SK-N-SH (cell line): ENCODE results near the gene HIGD1B. TPM values are rescaled to one million over a fixed set of nuclear protein-coding genes. Genes with fewer than 3 reads are reported as not detected.

Source experiments
- CTCF ChIA-PET: fragments of 300-600, 350-600 bp; formaldehyde crosslinking; extraction: SDS; loops from one replicate; lab custom pipeline; 2021; lab: Yijun Ruan, JAX
- POLR2A ChIA-PET: fragments of 350-600 bp; sonication (Branson Sonifier 250); formaldehyde crosslinking; extraction: SDS; loops from one replicate; lab custom pipeline; 2020; ENCODE audit warnings: antibody characterized with exemption, inconsistent platforms; lab: Yijun Ruan, JAX
- DNase-seq: peaks from one replicate; pipeline ENCODE4 v3.0.0; 2012
- H2AFZ ChIP-seq: fragments of 200-600 bp; sonication (generic); 2 replicates; pipeline ENCODE4 v1.8.1; 2016; ENCODE audit warnings: antibody characterized with exemption, mild to moderate bottlenecking, low read depth
- H3F3A ChIP-seq: fragments of 200-600 bp; sonication (generic); replicated peaks from 2 replicates; pipeline ENCODE3; 2016; ENCODE audit warnings: antibody characterized with exemption, mild to moderate bottlenecking; ENCODE audit not compliant: insufficient read depth
- H3K27ac ChIP-seq, 2 experiments: fragments of 200-500 bp in 1 of 2; fragments of 200-600 bp in 1 of 2; sonication (Bioruptor generic) in 1 of 2; sonication (generic), shearing (Covaris generic) in 1 of 2; 2 replicates each; pipeline versions ENCODE4 v1.5.1 to v1.6.1; 2014 to 2016; ENCODE audit warnings: low read depth in 2 of 2, inconsistent platforms in 1 of 2, low read length in 1 of 2, mild to moderate bottlenecking in 1 of 2, mixed read lengths in 1 of 2
- H3K27me3 ChIP-seq: fragments of 200-600 bp; sonication (generic), shearing (Covaris generic); 2 replicates; pipeline ENCODE4 v1.6.1; 2016; ENCODE audit warnings: mixed run types; ENCODE audit not compliant: insufficient read depth
- H3K36me3 ChIP-seq, 2 experiments: fragments of 200-500 bp in 1 of 2; fragments of 200-600 bp in 1 of 2; sonication (Bioruptor generic) in 1 of 2; sonication (generic) in 1 of 2; replicated peaks in 1 of 2; 2 replicates each; pipeline versions ENCODE3 to v1.5.1; 2014 to 2016; ENCODE audit warnings: low read length in 1 of 2, mild to moderate bottlenecking in 1 of 2; ENCODE audit not compliant: insufficient read depth in 2 of 2, control insufficient read depth in 1 of 2
- H3K4me1 ChIP-seq, 2 experiments: fragments of 200-500 bp in 1 of 2; fragments of 200-600 bp in 1 of 2; sonication (Bioruptor generic) in 1 of 2; sonication (generic), shearing (Covaris generic) in 1 of 2; 2 replicates each; pipeline versions ENCODE4 v1.5.1 to v1.6.1; 2014 to 2016; ENCODE audit warnings: low read depth in 1 of 2, low read length in 1 of 2, mixed run types in 1 of 2; ENCODE audit not compliant: insufficient read depth in 2 of 2, control insufficient read depth in 1 of 2
- H3K4me2 ChIP-seq: fragments of 200-600 bp; sonication (generic), shearing (Covaris generic); 2 replicates; pipeline ENCODE4 v1.6.1; 2017; ENCODE audit warnings: mixed run types
- H3K4me3 ChIP-seq, 2 experiments: fragments of 200-500 bp in 1 of 2; fragments of 200-600 bp in 1 of 2; sonication (Bioruptor generic) in 1 of 2; sonication (generic), shearing (Covaris generic) in 1 of 2; 2 replicates each; pipeline versions ENCODE4 v1.5.1 to v1.8.1; 2014 to 2016; ENCODE audit warnings: low read depth in 2 of 2, inconsistent platforms in 1 of 2, low read length in 1 of 2, mild to moderate bottlenecking in 1 of 2, mixed read lengths in 1 of 2, moderate library complexity in 1 of 2
- H3K79me2 ChIP-seq: fragments of 200-600 bp; sonication (generic); 2 replicates; pipeline ENCODE4 v1.8.1; 2017; ENCODE audit warnings: mild to moderate bottlenecking; ENCODE audit not compliant: insufficient read depth
- H3K9ac ChIP-seq: fragments of 200-600 bp; sonication (generic); 2 replicates; pipeline ENCODE4 v1.6.1; 2017; ENCODE audit warnings: mixed run types
- H3K9me2 ChIP-seq: fragments of 200-600 bp; sonication (generic); 2 replicates; pipeline ENCODE4 v1.6.1; 2017; ENCODE audit warnings: mixed run types
- H3K9me3 ChIP-seq: fragments of 200-600 bp; sonication (generic); 2 replicates; pipeline ENCODE4 v1.6.1; 2017; ENCODE audit warnings: mixed run types, mild to moderate bottlenecking, moderate library complexity
- H4K20me1 ChIP-seq: fragments of 200-600 bp; sonication (generic); 2 replicates; pipeline ENCODE4 v1.6.1; 2017; ENCODE audit warnings: mild to moderate bottlenecking, mixed run types; ENCODE audit not compliant: insufficient read depth
- ELF1 ChIP-seq: IDR thresholded peaks from 2 replicates; pipeline ENCODE4 v1.4.0; 2012
- EP300 ChIP-seq, 2 experiments: IDR thresholded peaks; 2 replicates each; pipeline versions ENCODE4 v1.4.0 to v1.6.1; 2012; ENCODE audit warnings: borderline replicate concordance in 1 of 2, low read depth in 1 of 2, low read length in 1 of 2
- FOSL2 ChIP-seq: IDR thresholded peaks from 2 replicates; pipeline ENCODE4 v1.4.0; 2012; ENCODE audit warnings: low read depth, mild to moderate bottlenecking, moderate library complexity, borderline replicate concordance
- FOXJ3 ChIP-seq: sonication (generic); formaldehyde crosslinking; IDR thresholded peaks from 2 replicates; pipeline ENCODE4 v1.5.1; 2020; ENCODE audit warnings: mild to moderate bottlenecking, missing genetic modification reagents
- FOXM1 ChIP-seq: IDR thresholded peaks from 2 replicates; pipeline ENCODE4 v1.4.0; 2012; ENCODE audit warnings: low read depth, mild to moderate bottlenecking
- GATA2 ChIP-seq: sonication (generic); formaldehyde crosslinking; IDR thresholded peaks from 2 replicates; pipeline ENCODE4 v1.5.0; 2020; ENCODE audit warnings: mild to moderate bottlenecking, missing genetic modification reagents
- MEF2A ChIP-seq: IDR thresholded peaks from 2 replicates; pipeline ENCODE4 v1.4.0; 2012; ENCODE audit warnings: low read depth, borderline replicate concordance
- NRF1 ChIP-seq: IDR thresholded peaks from 2 replicates; pipeline ENCODE4 v1.6.1; 2012; ENCODE audit warnings: low read depth, mild to moderate bottlenecking, low read length
- RAD21 ChIP-seq: IDR thresholded peaks from 2 replicates; pipeline ENCODE4 v1.6.1; 2012; ENCODE audit warnings: mild to moderate bottlenecking, low read length
- SIN3A ChIP-seq: IDR thresholded peaks from 2 replicates; pipeline ENCODE4 v1.6.1; 2012; ENCODE audit warnings: low read depth, mild to moderate bottlenecking, low read length, moderate library complexity, borderline replicate concordance
- TEAD4 ChIP-seq: IDR thresholded peaks from 2 replicates; pipeline ENCODE4 v1.4.0; 2012; ENCODE audit warnings: mild to moderate bottlenecking, borderline replicate concordance; ENCODE audit not compliant: insufficient read depth
- YY1 ChIP-seq: IDR thresholded peaks from 2 replicates; pipeline ENCODE4 v1.4.0; 2012; ENCODE audit warnings: low read depth, mild to moderate bottlenecking
- polyA plus RNA-seq, 3 experiments: library from polyadenylated mRNA; depleted of rRNA; stranded (reverse); fragments of >200 nt; gene quantifications; 2 replicates each; pipeline ENCODE4 v1.2.3, GENCODE V29; 2012
- TF ChIP-seq, protein P1 (sequence below): fragments of 200-600 bp; sonication (generic); IDR thresholded peaks from 2 replicates; pipeline ENCODE4 v1.6.1; 2017; ENCODE audit warnings: antibody characterized with exemption, mild to moderate bottlenecking, moderate library complexity
- TF ChIP-seq, protein P2 (sequence below): IDR thresholded peaks from 2 replicates; pipeline ENCODE4 v1.4.0; 2012; ENCODE audit warnings: low read depth, borderline replicate concordance
- TF ChIP-seq, protein P3 (sequence below): IDR thresholded peaks from 2 replicates; pipeline ENCODE4; 2012
- TF ChIP-seq, protein P4 (sequence below): fragments of 150-350 bp; IDR thresholded peaks from 2 replicates; pipeline ENCODE4 v1.6.1; 2016; ENCODE audit warnings: mild to moderate bottlenecking, low read depth, low read length
- TF ChIP-seq, protein P5 (sequence below): IDR thresholded peaks from 2 replicates; pipeline ENCODE4 v1.4.0; 2012; ENCODE audit warnings: low read depth

HIGD1B gene
- polyA plus RNA-seq, 1 of the 3 experiments (the other 2 are of a cell fraction) = not detected

DNA sequence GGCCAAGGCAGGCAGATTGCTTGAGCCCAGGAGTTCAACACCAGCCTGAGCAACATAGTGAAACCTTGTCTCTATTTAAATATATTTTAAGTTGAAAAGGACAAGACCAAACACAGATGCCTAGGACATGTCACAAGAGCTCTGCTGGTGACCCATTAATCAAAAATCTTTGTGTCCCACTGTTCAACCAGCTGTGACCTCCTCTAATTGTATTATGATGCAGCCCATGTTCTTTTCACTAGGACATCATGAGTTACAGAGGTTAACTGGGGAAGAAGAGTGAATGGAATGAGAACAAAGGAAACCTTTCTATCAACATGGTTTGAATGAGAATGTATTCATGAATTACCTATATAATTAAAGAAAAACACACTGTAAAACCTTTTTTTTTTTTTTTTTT lies 44.6 kb downstream of the HIGD1B start:
- H3K79me2 ChIP-seq = peaks cover 98% of the 10 kb centered on the region
- no peaks in the 10 kb centered on the region for H3K9me3 ChIP-seq
- H4K20me1 ChIP-seq = peaks cover 31% of the 10 kb centered on the region
- H3F3A ChIP-seq = peaks cover 6% of the 10 kb centered on the region
- no peaks in the 10 kb centered on the region for H3K9me2 ChIP-seq
- no peak overlapping the region for H3K4me3 ChIP-seq
- ChIA-PET POLR2A (no interaction called here), CTCF (interaction anchor here (1.7 to 1.9 kb wide), 5 partner anchors 11 to 118 kb away, joined by 3 to 11 read pairs (median 5); no protein-coding TSS in a partner anchor)
- no peak overlapping the region for H2AFZ ChIP-seq
- H3K36me3 ChIP-seq = peaks cover 24 to 55% of the 10 kb centered on the region in 2 experiments
- no peaks in the 10 kb centered on the region for H3K4me1 ChIP-seq
- no peak overlapping the region for H3K27ac ChIP-seq
- TF ChIP-seq, protein P1, sequence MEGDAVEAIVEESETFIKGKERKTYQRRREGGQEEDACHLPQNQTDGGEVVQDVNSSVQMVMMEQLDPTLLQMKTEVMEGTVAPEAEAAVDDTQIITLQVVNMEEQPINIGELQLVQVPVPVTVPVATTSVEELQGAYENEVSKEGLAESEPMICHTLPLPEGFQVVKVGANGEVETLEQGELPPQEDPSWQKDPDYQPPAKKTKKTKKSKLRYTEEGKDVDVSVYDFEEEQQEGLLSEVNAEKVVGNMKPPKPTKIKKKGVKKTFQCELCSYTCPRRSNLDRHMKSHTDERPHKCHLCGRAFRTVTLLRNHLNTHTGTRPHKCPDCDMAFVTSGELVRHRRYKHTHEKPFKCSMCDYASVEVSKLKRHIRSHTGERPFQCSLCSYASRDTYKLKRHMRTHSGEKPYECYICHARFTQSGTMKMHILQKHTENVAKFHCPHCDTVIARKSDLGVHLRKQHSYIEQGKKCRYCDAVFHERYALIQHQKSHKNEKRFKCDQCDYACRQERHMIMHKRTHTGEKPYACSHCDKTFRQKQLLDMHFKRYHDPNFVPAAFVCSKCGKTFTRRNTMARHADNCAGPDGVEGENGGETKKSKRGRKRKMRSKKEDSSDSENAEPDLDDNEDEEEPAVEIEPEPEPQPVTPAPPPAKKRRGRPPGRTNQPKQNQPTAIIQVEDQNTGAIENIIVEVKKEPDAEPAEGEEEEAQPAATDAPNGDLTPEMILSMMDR = no peak
- no peak for TF ChIP-seq GATA2 (CRISPR knock-in tag)
- TF ChIP-seq SIN3A = no peak
- no peak for TF ChIP-seq NRF1
- no peak for TF ChIP-seq FOSL2
- TF ChIP-seq, protein P2, sequence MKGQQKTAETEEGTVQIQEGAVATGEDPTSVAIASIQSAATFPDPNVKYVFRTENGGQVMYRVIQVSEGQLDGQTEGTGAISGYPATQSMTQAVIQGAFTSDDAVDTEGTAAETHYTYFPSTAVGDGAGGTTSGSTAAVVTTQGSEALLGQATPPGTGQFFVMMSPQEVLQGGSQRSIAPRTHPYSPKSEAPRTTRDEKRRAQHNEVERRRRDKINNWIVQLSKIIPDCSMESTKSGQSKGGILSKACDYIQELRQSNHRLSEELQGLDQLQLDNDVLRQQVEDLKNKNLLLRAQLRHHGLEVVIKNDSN = no peak
- TF ChIP-seq, protein P3, sequence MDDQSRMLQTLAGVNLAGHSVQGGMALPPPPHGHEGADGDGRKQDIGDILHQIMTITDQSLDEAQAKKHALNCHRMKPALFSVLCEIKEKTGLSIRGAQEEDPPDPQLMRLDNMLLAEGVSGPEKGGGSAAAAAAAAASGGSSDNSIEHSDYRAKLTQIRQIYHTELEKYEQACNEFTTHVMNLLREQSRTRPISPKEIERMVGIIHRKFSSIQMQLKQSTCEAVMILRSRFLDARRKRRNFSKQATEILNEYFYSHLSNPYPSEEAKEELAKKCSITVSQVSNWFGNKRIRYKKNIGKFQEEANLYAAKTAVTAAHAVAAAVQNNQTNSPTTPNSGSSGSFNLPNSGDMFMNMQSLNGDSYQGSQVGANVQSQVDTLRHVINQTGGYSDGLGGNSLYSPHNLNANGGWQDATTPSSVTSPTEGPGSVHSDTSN = no peak
- TF ChIP-seq RAD21 = no peak
- TF ChIP-seq, protein P4, sequence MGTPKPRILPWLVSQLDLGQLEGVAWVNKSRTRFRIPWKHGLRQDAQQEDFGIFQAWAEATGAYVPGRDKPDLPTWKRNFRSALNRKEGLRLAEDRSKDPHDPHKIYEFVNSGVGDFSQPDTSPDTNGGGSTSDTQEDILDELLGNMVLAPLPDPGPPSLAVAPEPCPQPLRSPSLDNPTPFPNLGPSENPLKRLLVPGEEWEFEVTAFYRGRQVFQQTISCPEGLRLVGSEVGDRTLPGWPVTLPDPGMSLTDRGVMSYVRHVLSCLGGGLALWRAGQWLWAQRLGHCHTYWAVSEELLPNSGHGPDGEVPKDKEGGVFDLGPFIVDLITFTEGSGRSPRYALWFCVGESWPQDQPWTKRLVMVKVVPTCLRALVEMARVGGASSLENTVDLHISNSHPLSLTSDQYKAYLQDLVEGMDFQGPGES = no peak
- no peak for TF ChIP-seq FOXM1
- TF ChIP-seq FOXJ3 = no peak
- TF ChIP-seq EP300 (IDR thresholded peaks at IDR 0.05; ENCODE audit: borderline replicate concordance in 1 of 2, low read depth in 1 of 2, low read length in 1 of 2) = no peak
- no peak for TF ChIP-seq YY1
- TF ChIP-seq ELF1 = no peak
- no peak for TF ChIP-seq TEAD4
- TF ChIP-seq MEF2A = no peak
- TF ChIP-seq, protein P5, sequence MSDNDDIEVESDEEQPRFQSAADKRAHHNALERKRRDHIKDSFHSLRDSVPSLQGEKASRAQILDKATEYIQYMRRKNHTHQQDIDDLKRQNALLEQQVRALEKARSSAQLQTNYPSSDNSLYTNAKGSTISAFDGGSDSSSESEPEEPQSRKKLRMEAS = no peak
- TF ChIP-seq, all 33 proteins: peak for 0
- no peak for DNase-seq
- Histone ChIP-seq H3K27me3 (no peaks in the 10 kb centered on the region), H3K9ac (no peak overlapping the region), H3K4me2 (no peak overlapping the region)
